ENCODE measurements around the gene PRXL2A.
"Not testable (repeated sequence)": the region's sequence is repeated elsewhere in the genome, so short reads cannot be mapped to it uniquely, and the experiment has no call there.

Gene PRXL2A

DNA sequence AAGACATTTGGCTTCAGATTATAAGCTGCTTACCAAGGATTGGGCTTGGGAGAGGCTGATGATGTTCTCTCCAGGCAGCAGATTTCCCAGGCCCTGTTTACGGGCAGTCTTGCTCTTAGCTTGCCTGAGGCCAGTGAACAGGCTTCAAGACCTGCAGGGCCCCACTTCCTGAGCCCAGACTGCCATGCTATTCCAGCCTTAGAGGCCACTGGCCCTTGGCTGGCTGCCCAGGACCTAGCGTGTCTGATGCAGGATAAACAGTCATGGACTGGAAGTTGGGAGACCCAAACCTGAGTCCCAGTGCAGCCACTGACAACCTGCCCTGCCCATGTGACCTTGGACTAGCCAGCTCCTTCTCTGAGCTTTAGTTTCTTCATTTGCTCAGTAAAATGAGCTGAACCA is 2.9 kb downstream of the PRXL2A start:
- DNase-seq (ENCODE audit: low read depth, low spot score), result no peak

DNA sequence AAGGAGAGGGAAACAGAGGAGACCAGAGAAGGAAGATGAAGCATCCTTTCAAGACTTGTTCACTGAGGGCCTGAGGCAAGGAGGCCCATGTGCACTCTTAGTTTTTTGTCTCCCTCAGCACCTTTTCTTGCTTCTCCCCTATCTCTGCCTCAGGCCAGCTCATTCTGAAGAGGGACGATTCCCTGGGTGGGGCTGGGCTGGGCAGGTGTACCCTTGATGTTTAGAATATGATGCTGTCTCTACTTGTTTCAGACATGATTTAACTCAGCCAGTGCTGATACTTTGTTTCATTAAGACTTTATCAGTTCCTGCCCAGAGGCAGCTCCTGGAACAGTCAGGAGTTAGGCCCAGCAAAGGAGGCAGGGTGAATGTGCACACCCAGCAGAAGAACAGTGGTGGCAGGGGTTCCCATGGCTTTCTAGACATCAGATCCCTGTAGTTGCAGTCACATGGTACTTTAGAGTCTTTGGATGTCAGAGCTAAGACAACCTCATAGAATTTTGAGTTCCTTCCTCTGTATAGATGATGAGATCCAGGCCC is 3.4 kb downstream of the PRXL2A start:
- DNase-seq (ENCODE audit: low read depth, low spot score), result no peak

DNA sequence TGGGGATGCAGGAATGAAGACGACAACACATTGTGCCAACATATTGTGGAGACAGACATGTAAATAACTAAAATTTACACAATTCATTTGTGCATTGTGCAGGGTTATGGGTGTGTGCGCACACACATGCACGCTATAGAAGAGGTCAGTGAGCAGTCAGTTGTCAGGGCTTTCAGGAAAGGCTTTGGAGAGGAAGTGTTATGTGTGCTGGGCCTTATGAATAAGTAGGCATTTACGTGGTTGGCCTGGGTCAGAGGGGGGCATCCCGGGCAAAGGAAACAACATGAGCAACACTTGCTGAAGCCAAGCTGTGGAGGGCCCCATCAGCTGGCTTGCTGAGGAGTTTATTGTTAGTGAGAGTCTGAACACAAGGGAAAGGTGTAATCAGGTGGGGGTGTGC is 4.1 kb downstream of the PRXL2A start:
- no peak for DNase-seq (ENCODE audit: low read depth, low spot score)

DNA sequence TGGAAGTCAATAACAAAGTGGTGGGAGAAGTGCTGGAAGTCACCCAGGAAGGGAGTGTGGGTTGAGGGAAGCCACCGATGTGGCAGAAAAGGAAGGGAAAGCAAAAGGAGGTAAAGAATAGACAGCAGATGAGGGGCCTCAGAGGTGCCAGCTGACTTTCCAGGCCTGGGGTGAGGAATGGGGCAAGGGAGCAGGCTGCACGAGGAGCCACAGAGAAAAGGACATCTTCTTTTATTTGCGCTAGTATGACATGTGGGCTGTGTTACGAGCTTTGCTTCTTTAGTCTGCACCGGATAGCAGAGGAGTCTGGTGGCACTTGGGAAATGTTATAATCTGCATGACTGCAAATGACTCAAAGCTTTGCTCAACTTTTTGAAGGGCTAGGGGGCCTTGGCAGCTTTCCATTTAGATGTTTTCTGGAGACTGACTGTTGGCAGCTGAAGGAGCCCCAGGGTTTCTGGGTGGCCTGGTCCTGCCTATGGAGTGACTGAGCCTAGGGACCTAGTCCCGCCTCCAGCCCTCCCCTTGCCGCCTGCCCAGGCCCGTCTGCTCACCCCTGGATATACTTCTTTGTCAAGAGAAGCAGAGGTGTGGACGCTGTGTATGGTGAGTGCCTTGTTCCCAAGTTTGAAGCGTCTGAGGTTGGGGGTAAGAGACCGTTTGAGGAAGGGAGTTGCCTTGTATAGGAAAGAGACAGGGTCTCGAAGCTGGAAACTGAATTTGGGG is 5.1 kb downstream of the PRXL2A start:
- no peak for DNase-seq (ENCODE audit: low read depth, low spot score)

DNA sequence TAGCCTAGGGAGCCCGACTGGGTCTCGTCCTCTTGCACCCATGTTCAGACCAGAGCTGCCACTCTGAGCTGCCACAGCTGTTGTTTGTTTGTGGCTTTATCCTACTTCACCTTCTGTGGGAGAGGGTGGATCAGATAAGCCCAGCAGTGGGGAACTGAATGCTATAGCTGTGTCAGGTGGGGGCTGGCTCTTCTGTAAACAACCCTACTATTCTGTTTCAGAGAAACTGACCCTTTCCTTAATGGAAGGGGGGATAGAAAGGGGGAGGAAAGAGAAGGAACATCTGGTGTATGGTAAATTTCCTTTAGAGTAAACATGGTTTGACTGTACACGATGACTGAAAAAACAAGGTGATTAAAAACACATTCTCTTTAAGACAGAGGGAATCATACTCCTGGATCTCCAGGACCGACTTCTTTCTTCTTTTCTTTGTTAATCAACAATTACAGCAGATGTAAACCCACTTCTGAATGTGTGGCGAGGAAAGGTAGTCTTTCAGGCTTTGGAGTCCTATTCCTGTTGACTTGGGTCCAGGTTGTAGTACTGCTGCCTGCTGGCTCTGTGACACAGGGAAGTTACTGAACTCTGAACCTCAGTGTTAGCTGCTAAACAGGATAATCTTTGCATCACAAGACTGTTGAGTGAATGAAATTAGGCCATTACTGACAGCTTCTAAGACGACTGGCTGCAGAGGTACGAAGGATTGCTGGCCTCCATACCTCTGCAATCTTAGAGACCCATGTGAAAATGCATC is 6.0 kb downstream of the PRXL2A start:
- DNase-seq (ENCODE audit: low read depth, low spot score), result no peak

DNA sequence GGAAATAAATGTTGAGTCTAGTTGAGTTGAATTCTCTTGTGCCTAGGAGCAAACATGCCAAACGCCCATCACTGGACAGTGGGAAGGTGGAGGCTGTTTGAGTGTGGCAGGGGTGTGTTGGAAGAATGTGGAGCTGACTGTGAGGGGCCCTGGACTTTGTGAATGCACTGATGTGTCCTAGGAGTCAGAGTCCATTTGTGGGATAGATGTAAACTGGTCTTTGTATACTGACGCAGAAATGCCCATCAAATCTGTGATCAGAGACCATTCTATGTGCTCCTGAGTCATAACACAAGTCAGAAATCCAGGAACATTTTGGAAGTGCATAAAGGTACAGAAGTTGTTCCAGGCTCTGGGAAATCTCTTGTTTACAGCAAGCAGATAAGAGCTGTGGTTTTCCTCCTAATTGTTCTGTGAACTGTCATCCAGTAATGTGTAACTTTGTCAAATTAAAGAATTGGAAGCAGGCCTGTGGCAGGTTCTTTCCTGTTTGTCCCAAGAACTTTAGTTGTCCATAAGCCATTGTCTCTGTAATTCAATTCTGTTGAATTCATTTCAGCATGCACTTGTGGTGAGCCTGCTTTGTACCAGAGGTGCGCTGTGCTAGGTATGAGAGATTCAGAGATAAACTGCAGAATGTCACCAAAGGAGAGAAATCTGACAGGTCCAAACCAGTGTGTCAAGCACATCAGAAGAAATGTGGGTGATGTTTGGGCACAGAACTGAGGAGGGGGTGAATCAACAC is 7.6 kb downstream of the PRXL2A start:
- DNase-seq (ENCODE audit: low read depth, low spot score), result no peak

DNA sequence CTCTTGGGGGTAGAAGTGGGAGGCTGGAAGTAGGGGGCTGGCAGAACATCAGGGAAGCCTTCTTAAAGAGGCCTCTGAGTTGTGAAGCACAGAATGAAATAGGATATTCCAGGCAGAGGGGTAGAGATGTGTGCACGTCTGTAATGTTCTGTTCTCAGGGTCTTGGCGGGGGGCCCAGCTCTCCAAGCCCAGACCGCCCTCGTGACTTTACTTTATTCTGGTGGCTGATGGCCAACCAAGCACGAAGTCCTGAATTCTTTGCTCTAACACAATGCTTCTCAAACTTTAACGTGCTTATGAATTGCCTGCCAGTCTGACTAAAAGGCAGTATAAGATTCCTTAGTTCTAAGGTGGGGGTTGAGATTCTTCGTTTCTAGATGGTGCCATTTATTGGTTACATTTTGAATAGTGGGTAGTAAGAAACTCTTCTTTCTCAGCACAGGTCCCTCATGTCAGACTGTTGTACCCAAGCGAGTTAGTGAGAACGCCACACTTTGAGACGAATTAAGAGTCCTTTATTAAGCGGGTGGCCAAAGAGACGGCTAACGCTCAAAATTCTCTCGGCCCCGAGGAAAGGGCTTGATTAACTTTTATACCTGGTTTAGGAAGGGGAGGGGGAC is 8.2 kb downstream of the PRXL2A start:
- DNase-seq (ENCODE audit: low read depth, low spot score), result no peak

DNA sequence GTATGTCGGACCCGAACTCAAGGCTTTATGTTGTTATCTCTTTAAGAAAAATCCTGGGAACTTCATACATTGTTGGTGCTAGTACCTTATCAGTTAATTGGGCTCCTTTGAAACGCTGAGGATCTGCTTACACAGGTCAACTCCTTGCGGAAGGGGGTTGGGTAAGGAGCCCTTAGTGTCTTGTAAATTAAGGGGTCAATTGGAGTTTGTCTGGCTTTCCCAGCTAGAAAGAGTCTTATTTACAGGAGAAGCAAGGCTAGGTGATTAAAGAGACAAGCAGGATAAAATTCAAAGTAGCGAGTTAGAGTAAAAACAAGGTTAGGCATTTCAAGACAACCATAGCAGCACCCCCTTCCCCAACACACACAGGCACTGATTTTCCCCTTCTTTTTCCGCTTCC is 8.9 kb downstream of the PRXL2A start:
- not testable (repeated sequence) for DNase-seq (ENCODE audit: low read depth, low spot score)

DNA sequence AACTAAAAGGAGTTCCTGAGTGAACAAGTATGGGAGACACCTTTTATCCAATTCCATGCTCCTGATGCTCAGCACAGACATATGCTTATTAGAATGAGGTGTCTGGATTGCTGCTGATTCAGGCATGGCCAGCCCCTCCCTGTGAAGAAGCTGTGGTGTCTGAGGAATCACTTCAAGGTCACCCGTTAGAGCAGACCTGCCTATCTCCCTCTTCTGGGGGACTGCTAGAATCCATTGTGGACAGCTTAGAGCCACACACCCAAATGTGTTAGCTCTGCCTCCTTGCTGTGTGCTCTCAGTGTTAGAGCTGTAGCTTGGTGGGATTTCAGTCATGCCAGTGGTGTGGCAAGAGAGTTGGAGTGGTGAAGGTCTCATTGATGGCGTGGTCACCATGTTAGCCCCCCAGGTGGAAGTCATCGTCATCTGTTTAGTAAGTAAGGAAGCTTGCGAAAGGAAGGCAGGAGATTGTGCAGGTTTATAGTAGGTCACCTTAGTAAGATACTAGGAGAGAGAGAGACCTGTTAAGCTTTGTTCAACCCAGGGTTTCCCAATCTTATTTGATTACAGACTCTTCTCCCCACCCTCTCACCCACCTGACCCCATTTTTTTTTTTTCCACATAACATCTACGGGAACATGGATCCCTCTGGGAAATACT is 12.8 kb downstream of the PRXL2A start:
- DNase-seq (ENCODE audit: low read depth, low spot score), result no peak

DNA sequence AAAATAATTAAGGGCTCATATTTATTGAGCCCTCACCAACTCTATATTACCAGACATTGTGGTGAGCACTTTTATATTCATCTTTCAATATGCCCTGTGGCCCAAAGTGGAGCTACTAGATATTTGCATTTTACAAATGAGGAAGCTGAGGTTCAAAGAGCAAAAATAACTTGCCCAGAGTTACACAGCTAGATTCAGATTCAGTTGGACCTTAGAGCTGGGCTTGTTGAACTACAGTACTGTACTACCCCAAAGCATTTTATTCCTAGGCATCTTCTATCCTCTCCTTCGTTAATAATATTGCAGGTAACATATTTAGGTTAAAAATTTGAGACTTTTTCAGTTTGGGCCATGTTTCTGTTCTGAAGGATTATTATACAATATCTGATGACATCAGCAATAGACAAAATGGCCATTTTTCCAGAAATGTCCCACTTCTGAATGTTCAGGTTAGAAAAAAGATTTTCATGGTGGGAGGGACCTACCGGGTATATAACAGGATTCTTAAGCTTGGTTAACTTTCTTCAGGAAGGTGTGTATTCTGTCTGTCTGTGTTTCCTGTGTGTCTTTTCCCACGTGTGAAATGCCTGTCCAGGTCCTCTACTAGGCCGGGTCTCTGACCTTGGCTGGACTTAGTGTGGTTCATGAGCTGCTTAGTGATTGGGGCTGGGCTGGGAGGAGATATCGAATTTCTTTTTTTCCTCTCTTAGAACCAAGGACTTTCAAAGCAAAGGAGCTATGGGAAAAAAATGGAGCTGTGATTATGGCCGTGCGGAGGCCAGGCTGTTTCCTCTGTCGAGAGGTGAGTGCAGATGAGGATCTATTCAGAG is 13.6 kb downstream of the PRXL2A start:
- no peak for DNase-seq (ENCODE audit: low read depth, low spot score)

DNA sequence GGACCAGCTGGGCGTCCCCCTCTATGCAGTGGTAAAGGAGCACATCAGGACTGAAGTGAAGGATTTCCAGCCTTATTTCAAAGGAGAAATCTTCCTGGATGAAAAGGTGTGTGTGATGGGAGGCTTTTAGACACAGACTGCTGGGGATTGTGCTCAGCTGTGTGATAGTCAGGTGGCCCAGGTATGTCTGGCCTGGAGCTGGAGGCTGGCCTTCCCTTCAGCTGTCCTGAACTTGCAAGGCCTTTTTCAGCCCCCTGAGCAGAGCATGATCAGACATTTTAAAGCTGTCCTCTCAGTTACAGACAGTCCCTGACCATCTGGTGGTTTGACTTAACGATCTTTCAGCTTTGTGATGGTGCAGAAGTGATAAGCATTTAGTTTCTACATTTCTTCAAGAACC is 17.6 kb downstream of the PRXL2A start:
- no peak for DNase-seq (ENCODE audit: low read depth, low spot score)

DNA sequence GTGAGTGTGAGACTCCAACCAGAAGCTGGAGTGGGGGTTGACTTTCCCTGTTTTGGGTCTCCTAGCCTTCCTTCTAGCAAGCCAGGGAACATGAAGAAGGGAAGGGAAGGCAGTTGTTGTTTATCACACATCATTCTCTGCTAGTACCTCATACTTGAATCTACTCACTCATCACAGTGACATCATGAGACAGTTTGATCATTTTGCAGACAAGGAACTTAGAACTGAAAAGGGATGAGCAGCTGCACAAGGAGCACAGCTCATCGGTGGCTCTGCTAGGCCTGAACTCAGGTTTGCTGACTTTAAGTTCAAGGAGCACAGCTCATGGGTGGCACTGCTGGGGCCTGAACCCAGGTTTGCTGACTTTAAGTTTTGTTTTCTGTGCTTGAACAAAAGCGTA is 19.2 kb downstream of the PRXL2A start:
- no peak for DNase-seq (ENCODE audit: low read depth, low spot score)

DNA sequence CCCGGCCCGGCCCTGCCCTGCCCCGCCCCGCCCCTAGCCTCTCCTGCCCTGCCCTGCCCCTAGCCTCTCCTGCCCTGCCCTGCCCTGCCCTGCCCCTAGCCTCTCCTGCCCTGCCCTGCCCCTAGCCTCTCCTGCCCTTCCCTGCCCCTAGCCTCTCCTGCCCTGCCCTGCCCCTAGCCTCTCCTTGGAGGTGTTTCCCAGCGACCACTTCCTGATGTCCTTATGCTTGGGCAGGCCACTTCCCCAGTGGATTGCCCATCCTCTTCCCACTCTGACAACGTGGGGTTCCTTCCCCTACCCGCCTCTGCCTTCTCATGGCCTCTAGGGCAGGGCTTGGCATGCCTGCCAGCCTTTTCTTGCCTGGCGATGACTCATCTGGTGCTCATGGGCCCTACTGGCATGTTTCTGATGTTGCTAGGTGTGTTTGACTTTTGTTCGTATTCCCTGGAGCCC is 21.2 kb downstream of the PRXL2A start:
- DNase-seq (ENCODE audit: low read depth, low spot score), result no peak

DNA sequence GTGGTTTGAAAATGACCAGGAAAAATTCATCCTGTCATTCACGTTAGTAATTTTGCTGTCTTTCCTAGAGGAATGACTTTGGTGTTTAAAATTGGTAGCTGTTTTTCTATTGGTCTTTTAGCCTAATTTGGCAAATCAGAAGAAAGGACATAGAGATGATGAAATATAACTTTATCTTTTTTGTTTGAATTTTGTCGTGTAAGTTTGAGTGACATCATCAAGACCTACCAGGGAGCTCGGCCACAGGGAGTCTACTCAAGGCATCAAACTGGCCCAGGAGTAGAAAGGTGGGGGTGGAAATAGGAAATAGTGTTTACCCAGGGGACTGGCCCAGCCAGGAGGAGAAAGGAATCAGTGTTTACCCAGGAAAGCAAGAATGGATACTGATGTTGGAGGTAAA is 24.8 kb downstream of the PRXL2A start:
- DNase-seq (ENCODE audit: low read depth, low spot score), result no peak

DNA sequence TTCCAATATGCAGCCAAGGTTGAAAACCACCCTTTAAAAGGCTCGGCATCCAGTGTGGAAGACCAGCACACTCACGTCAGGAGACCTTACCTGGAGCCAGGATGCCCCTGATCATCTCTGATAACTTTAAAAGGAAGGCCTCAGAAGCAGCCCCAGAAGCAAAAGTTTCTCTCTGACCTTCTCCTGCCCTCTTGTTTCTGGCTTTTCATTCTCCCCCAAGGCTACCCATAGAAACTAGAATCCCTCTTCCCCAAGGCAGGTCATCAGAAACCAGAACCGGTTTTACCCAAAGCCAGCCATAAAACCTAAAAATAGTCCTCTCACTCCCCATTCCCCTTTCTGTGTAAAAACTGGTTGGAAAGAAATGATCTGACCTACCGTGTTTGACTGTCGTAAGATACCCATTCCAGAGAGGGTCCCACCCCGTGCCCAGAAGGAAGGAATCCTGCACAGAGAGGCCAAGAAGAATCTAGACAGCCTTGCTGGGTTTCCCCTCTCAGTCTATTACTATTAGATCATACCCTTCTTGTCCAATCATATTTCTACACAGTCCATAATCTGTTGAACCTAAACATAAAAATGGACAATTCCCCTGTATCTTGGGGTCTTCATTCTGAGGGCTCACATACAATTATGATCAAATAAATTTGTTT is 28.2 kb downstream of the PRXL2A start:
- DNase-seq (ENCODE audit: low read depth, low spot score), result no peak

DNA sequence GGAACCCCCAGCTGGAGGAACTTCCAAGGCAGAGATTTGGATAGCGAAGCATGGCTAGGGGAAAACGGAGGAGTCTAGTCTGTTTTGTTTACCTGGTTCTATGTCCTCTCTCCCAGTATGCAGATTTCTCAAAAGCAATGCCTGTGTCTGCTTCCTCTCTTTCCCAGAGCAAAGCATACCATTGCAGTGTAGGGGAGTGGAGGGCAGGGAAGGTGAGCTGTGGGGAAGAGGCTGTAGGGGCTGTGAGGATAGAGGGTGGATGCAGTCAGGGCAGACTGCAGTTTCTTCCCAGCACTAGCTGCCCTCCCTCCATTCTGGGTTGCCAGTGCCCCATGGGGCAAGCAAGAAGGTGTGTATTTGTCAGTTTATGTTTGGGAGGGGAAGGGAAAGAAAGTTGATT is 28.9 kb downstream of the PRXL2A start:
- no peak for DNase-seq (ENCODE audit: low read depth, low spot score)

DNA sequence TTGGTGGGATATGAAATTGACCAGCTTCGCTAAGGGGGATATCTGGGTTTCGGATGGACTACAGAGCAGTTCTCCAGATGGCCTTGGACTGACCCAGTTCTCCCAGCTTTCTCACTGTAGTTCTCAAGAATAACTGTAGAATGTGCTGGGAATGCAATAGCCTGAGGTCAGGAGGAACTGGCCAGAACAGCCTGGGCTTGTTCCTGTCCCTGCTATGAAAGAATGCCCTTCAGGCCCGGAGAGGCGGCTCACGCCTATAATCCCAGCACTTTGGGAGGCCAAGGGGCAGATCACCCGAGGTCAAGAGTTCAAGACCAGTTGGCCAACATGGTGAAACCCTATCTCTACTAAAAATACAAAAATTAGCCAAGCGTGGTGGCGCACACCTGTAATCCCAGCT is 33.5 kb downstream of the PRXL2A start:
- DNase-seq (ENCODE audit: low read depth, low spot score), result no peak

DNA sequence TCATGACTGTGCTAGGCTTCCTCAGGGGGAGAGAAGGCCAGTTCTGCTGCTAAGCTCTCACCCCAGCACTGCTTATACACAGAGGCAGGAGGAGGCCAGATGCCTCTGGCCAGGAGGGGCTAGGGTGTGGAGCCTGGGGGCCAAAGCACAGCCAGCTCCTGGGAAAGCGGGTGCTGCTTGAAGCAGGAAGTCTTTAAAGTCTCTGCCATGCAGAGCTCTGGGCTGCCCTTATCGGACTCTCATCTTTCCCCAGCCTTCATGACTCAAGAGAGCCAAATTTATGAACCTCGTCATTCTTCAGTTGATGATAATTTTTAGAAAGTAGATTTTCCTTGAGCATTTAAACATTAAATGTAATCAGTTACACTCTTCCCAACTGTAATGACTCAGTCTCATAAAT is 34.5 kb downstream of the PRXL2A start:
- DNase-seq (ENCODE audit: low read depth, low spot score), result no peak

DNA sequence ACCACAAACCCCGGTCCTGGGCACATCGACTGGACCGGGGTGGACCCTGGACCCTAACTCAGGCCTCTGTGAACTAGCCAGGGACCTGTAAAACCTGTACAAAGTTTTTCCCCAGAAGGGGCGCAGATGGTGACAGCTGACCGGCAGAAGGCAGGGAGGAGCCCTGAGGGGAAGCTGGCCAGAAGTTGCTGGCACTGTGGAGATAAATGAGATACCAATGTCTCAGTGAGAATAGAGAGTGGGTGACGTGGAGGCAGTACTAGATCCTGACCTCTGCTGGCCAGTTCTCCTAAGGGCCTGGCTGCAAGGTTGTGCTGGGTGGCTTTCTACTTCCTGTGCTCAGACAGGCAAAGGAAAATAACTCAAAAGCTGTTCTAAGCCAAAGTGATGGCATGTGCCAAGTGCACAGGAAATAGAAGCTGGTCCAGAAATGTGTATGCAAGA is 35.2 kb downstream of the PRXL2A start:
- no peak for DNase-seq (ENCODE audit: low read depth, low spot score)

DNA sequence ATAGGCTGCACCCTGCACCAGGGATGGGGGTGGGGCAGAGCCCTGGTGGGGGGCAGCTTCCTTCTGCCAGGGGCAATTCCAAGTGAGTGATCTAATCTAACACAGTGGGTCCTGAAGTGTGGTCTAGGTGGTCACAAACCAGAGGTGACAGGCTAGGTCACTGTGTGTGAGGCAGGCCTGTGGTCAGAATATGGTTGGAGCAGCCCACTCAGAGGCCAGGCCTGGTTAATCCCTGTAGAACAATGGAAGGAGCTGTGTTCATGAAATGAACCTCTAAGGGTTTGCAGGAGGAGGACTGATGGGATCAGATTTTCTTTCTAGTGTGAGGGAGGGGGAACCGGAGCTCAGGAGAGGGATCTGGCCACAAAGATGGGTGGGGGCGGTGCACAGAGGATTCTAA is 35.8 kb downstream of the PRXL2A start:
- no peak for DNase-seq (ENCODE audit: low read depth, low spot score)
